GM10266 (cell line): ENCODE results near the gene SLX4IP.

ENCODE experiments used
- DNase-seq: peaks from one replicate; pipeline ENCODE4 v3.0.0; 2012; ENCODE audit errors: extremely low spot score
- CTCF ChIP-seq: IDR thresholded peaks from 2 replicates; pipeline ENCODE4 v1.5.1; 2012; ENCODE audit warnings: mild to moderate bottlenecking, low read depth; ENCODE audit not compliant: control insufficient read depth, insufficient read depth; ENCODE audit errors: missing control alignments

Gene SLX4IP

GRCh38 chr20:10487142-10488136 is 52.3 kb downstream of the SLX4IP start:
- no peak for DNase-seq

DNA sequence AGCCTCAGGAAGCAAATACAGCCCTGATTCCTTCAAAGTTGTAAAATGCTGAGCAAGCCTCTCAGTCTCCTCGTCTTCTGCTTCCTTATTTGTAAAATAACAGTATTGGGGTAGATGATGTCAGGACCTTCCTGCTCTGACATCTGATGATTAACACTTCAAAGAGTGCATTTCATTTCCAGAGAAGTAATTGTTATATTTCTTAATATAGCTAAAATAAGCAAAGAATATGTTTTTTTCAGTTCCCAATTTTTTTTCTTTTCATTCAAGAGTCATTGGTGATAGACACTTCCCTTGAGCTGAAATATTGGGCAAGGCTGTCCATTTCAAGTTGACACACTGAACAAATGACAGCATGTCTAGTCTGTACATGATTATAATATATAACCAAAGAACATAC is 53.4 kb downstream of the SLX4IP start:
- TF ChIP-seq CTCF = no peak
- DNase-seq = no peak

More at GRCh38 chr20:10487142-10488136, 52.3 kb downstream of the SLX4IP start:
- no peak for TF ChIP-seq CTCF

GRCh38 chr20:10489853-10490252 is 54.7 kb downstream of the SLX4IP start:
- DNase-seq = no peak
- no peak for TF ChIP-seq CTCF

DNA sequence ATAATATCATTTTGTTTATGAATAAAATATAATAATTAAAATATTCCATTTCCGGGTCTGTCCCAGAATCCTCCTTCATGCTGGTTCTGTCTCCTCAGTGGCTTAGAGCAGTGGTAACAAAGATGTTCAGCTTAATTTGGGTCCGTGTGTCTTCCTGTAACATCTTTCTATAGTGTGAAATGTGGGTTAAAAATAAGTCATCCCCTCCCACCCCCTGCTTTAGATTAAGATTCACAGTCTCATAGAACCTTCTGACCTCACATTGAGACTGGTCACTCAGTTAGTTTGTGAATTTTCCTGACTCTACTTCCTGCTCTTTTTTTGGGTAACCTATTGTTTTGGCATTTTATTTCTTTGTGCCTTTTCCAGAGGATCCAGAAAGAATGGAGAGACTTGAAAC is 55.2 kb downstream of the SLX4IP start:
- TF ChIP-seq CTCF = no peak
- DNase-seq = no peak

DNA sequence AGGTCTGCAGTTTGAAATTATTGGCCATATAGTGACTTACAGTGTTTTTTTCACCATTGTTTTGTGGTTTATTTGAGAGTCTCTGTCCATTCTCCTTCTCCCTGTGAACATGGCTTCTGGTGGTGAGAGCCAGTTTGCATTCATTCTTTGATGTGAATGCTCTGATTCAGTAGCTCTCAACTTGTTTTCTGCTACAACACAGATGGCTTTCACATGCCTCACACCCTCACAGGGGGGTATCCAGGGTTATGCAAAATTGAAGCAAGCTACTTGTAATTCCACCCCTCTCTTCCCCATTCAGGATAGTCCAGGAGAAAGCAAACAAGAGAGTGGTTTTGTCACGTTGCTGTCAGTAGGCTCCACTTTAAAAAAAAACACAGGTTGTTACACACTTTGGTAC is 55.6 kb downstream of the SLX4IP start:
- no peak for DNase-seq
- no peak for TF ChIP-seq CTCF

DNA sequence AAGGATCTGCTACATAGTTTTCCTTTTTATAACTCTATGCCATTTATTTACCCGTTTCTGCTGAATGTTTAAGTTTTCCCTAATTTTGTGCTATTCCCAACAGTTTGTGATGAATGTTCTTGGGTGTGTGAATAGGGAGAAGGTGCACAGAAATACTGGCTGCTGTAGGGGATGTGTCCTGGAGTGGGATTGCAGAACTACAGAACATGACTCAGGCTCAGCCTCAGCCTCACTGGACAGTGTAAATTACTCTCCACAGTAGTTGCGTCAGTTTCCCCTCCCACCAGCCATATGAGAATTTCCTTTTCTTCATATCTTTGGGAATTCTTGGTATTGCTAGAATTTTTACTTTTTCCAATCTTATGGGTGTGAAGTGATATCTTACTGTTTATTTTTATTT is 57.0 kb downstream of the SLX4IP start:
- no peak for DNase-seq
- TF ChIP-seq CTCF = no peak

DNA sequence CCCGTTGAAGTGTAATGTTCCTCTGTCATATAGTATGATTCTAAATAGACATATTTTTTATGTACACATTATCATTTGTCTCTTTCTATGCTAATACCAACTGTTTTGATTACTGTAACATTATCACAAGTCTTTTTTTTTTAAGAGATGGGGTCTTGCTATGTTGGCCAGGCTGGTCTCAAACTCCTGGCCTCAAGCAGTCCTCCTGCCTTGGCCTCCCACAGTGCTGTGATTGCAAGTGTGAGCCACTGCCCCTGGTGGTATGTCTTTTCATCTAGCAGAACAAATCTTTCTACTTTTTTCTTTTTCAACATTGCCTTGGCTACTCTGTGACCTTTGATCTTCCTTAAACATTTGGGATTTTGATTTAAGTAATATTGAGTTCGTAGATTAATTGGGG is 57.7 kb downstream of the SLX4IP start:
- no peak for TF ChIP-seq CTCF
- DNase-seq = no peak
